ENCODE measurements around the gene ALPK1.

ALPK1 gene

DNA sequence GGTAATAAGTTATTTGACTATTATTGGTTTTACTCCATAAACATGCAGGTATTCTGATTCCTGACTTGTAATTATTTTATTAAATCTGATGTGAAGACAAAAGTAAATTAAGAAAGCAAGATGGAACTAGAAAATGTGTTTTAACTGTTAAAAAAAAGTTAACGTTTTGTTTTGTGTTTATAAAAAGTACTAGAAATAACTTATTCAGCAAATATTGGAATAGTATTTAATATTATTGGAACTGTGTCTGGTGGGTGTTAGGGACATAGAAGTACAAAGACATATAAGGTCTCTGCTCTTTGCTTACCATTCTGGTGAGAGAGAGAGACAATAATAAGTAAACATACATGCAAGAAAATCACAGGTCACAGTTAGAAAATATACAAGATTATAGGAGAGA is 27.1 kb upstream of the ALPK1 start:
- H3K9ac ChIP-seq (ENCODE audit: low read length): no peak overlapping the region
- H3K4me3 ChIP-seq (ENCODE audit: low read length): no peak overlapping the region
- H3K36me3 ChIP-seq (replicated peaks; ENCODE audit: insufficient read depth, low read length): no peaks in the 10 kb centered on the region
- no peak overlapping the region for H2AFZ ChIP-seq (ENCODE audit: low read length)
- H3K4me1 ChIP-seq (ENCODE audit: low read length): no peaks in the 10 kb centered on the region; the same call in 1 of the 2 replicates
- H3K9me2 ChIP-seq (replicated peaks; ENCODE audit: insufficient read depth, low read length): no peaks in the 10 kb centered on the region
- TF ChIP-seq, protein P1, sequence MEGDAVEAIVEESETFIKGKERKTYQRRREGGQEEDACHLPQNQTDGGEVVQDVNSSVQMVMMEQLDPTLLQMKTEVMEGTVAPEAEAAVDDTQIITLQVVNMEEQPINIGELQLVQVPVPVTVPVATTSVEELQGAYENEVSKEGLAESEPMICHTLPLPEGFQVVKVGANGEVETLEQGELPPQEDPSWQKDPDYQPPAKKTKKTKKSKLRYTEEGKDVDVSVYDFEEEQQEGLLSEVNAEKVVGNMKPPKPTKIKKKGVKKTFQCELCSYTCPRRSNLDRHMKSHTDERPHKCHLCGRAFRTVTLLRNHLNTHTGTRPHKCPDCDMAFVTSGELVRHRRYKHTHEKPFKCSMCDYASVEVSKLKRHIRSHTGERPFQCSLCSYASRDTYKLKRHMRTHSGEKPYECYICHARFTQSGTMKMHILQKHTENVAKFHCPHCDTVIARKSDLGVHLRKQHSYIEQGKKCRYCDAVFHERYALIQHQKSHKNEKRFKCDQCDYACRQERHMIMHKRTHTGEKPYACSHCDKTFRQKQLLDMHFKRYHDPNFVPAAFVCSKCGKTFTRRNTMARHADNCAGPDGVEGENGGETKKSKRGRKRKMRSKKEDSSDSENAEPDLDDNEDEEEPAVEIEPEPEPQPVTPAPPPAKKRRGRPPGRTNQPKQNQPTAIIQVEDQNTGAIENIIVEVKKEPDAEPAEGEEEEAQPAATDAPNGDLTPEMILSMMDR (IDR thresholded peaks at IDR 0.05; ENCODE audit: low read length): no peak
- TF ChIP-seq EZH2phosphoT487 (IDR thresholded peaks at IDR 0.05; ENCODE audit: low read length): no peak
- no peak for TF ChIP-seq EZH2 (optimal IDR thresholded peaks at IDR 0.05; ENCODE audit: low read depth, low read length)
- peaks cover 3% of the 10 kb centered on the region; the same call in 1 of the 2 replicates for H3F3A ChIP-seq (ENCODE audit: insufficient read depth, low read length)
- H3K27me3 ChIP-seq (replicated peaks; ENCODE audit: insufficient read depth, low read length): no peaks in the 10 kb centered on the region
- peaks cover 17% of the 10 kb centered on the region for H3K79me2 ChIP-seq (ENCODE audit: low read length)
- H3K4me2 ChIP-seq (ENCODE audit: low read depth, low read length): no peak overlapping the region
- no peak for DNase-seq
- no peaks in the 10 kb centered on the region for H3K9me3 ChIP-seq (replicated peaks; ENCODE audit: insufficient read depth, low read length)
- H3K27ac ChIP-seq (ENCODE audit: low read length): no peak overlapping the region
- H4K20me1 ChIP-seq (ENCODE audit: insufficient read depth, low read length): no peaks in the 10 kb centered on the region

DNA sequence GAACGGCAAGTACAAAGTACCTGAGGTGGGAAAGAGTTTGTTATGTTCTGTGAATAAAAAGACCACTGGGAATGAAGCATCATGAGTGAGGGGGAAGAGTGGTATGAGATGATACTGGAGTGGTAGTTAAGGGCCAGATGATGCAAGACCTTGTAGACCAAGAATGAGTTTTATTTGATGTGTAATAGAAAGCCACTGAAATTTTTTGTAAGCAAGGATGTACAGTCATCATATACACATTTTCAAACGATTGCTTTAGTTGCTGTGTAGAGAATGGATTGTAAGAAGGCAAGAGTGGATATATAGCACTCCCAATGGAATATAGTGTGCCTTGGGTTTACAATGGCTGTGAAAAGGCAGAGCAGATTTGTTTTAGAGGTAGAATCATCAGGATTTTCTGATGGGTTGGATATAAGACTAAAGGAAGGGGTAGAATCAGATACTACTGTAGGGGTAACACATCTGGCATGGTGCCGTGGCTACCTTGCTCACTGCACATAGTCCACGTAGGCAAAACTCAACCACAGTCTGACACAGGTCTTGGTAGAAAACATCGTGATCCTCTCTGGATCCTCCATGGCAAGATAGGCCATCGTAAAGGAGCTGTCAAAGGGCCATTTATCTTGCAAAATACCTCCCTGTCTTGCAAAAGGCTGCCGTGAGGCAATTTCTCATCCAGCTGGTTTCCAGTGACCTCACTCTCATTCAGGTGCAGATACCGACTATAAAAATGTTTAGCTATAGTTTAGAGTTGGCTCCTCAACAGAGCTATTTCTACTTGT is 26.3 kb upstream of the ALPK1 start:
- H3F3A ChIP-seq (ENCODE audit: insufficient read depth, low read length): peaks cover 3% of the 10 kb centered on the region; the same call in 1 of the 2 replicates
- no peak overlapping the region for H3K27ac ChIP-seq (ENCODE audit: low read length)
- TF ChIP-seq EZH2 (optimal IDR thresholded peaks at IDR 0.05; ENCODE audit: low read depth, low read length) (no peak), EZH2phosphoT487 (IDR thresholded peaks at IDR 0.05; ENCODE audit: low read length) (no peak)
- TF ChIP-seq, protein P1 (IDR thresholded peaks at IDR 0.05; ENCODE audit: low read length): no peak
- no peak overlapping the region for H2AFZ ChIP-seq (ENCODE audit: low read length)
- H3K4me1 ChIP-seq (ENCODE audit: low read length): no peaks in the 10 kb centered on the region
- H3K79me2 ChIP-seq (ENCODE audit: low read length): peaks cover 25% of the 10 kb centered on the region
- 0 out of 2 replicates have a peak, but pooled peaks cover 2% of the 10 kb centered on the region for H3K36me3 ChIP-seq (replicated peaks; ENCODE audit: insufficient read depth, low read length)
- H4K20me1 ChIP-seq (ENCODE audit: insufficient read depth, low read length): no peaks in the 10 kb centered on the region; the same call in 1 of the 2 replicates
- no peaks in the 10 kb centered on the region for H3K9me2 ChIP-seq (replicated peaks; ENCODE audit: insufficient read depth, low read length)
- H3K27me3 ChIP-seq (replicated peaks; ENCODE audit: insufficient read depth, low read length): no peaks in the 10 kb centered on the region
- no peak overlapping the region for H3K4me2 ChIP-seq (ENCODE audit: low read depth, low read length)
- no peak overlapping the region for H3K4me3 ChIP-seq (ENCODE audit: low read length)
- no peak overlapping the region for H3K9ac ChIP-seq (ENCODE audit: low read length)
- no peak for DNase-seq
- no peaks in the 10 kb centered on the region for H3K9me3 ChIP-seq (replicated peaks; ENCODE audit: insufficient read depth, low read length)

DNA sequence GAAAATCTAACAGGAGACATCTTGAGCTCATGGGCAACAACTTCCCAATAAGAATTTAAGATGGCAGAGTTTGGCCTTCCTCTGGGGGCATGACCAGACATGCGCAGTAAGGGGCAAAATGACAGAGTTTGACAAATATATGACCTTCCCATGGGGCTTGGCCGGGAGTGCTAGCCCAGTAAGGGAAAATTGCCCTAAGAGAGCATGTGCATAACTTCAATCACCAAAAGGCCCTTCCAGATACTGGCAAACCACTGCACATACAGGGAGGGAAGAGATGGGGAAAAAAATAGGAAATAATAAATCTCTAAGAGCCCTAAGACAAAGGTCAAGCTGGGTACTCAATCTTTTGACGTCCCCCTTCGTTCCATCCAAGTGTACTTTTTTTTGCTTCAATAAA is 24.9 kb upstream of the ALPK1 start:
- DNase-seq: no peak
- no peaks in the 10 kb centered on the region for H3K27me3 ChIP-seq (replicated peaks; ENCODE audit: insufficient read depth, low read length)
- H3K4me1 ChIP-seq (ENCODE audit: low read length): no peaks in the 10 kb centered on the region
- H3K9ac ChIP-seq (ENCODE audit: low read length): no peak overlapping the region
- H3K36me3 ChIP-seq (replicated peaks; ENCODE audit: insufficient read depth, low read length): peaks cover 3% of the 10 kb centered on the region; the same call in 1 of the 2 replicates
- no peak overlapping the region for H2AFZ ChIP-seq (ENCODE audit: low read length)
- peaks cover 3% of the 10 kb centered on the region; the same call in 1 of the 2 replicates for H3F3A ChIP-seq (ENCODE audit: insufficient read depth, low read length)
- no peaks in the 10 kb centered on the region for H3K9me2 ChIP-seq (replicated peaks; ENCODE audit: insufficient read depth, low read length)
- no peak overlapping the region for H3K4me2 ChIP-seq (ENCODE audit: low read depth, low read length)
- H3K9me3 ChIP-seq (replicated peaks; ENCODE audit: insufficient read depth, low read length): no peaks in the 10 kb centered on the region
- no peaks in the 10 kb centered on the region; the same call in 1 of the 2 replicates for H4K20me1 ChIP-seq (ENCODE audit: insufficient read depth, low read length)
- H3K4me3 ChIP-seq (ENCODE audit: low read length): no peak overlapping the region
- peaks cover 40% of the 10 kb centered on the region for H3K79me2 ChIP-seq (ENCODE audit: low read length)
- H3K27ac ChIP-seq (ENCODE audit: low read length): no peak overlapping the region
- TF ChIP-seq, protein P1 (IDR thresholded peaks at IDR 0.05; ENCODE audit: low read length): no peak
- TF ChIP-seq EZH2 (optimal IDR thresholded peaks at IDR 0.05; ENCODE audit: low read depth, low read length) (no peak), EZH2phosphoT487 (IDR thresholded peaks at IDR 0.05; ENCODE audit: low read length) (no peak)
